Testis (tissue), 3 donors: ENCODE measurements around the gene TRIM14. TPM values are rescaled to one million over a fixed set of nuclear protein-coding genes. Genes with fewer than 3 reads are reported as not detected.

Source experiments
- DNase-seq: peaks from one replicate; pipeline ENCODE4 v3.0.0-alpha.2; 2019
- H3K27ac ChIP-seq, 2 donors: fragments of 200-600 bp; sonication (generic); one replicate each; pipeline ENCODE4 v1.5.1; 2019
- H3K27me3 ChIP-seq: fragments of 200-600 bp; sonication (generic); one replicate; pipeline ENCODE4 v1.5.1; 2019
- H3K36me3 ChIP-seq: fragments of 200-600 bp; sonication (generic); one replicate; pipeline ENCODE4 v1.5.1; 2017; ENCODE audit warnings: low read depth; ENCODE audit errors: missing control alignments
- H3K4me1 ChIP-seq: fragments of 200-600 bp; sonication (generic); one replicate; pipeline ENCODE4 v1.5.1; 2019
- H3K4me3 ChIP-seq, 2 donors: fragments of 200-600 bp; sonication (generic); one replicate each; pipeline ENCODE4 v1.5.1; 2017 to 2019
- H3K9me3 ChIP-seq: fragments of 200-600 bp; sonication (generic); one replicate; pipeline ENCODE4 v1.5.1; 2017
- CTCF ChIP-seq, 3 experiments: fragments of 450-650 bp in 2 of 3; fragments of 200-600 bp in 1 of 3; sonication (generic) in 1 of 3; IDR thresholded peaks; one replicate each; pipeline ENCODE4 v1.5.1; 2016 to 2019; ENCODE audit warnings: antibody characterized with exemption in 3 of 3, mild to moderate bottlenecking in 2 of 3, moderate library complexity in 1 of 3
- POLR2A ChIP-seq: fragments of 450-650 bp; IDR thresholded peaks from one replicate; pipeline ENCODE4 v1.6.1; 2017; ENCODE audit warnings: antibody characterized with exemption, mild to moderate bottlenecking, moderate library complexity
- WGBS, 2 donors: methylation state at CpG; one replicate each; pipeline ENCODE4 v1.1.5; 2018; 5-methylcytosine and 5-hydroxymethylcytosine counted together
- intact Hi-C: fragments of 100-400 bp; cut with DNase I; formaldehyde crosslinking; loops from one replicate; pipeline ENCODE4 v1.15.1; 2023; ENCODE audit warnings: low total_unique reads
- polyA plus RNA-seq: library from polyadenylated mRNA; stranded (reverse); fragments of 350-450 nt; fragmentation: Illumina TruSeq; extraction: RNeasy Lipid Tissue Mini Kit (QIAGEN cat#74804); gene quantifications from one replicate; pipeline ENCODE4 v1.2.3, GENCODE V29; 2014; ENCODE audit warnings: low read depth, low replicate concordance; ENCODE audit not compliant: insufficient read depth
- total RNA-seq, 2 donors: library from RNA; depleted of rRNA; stranded (reverse); fragments of >200 nt; gene quantifications; one replicate each; pipeline ENCODE4 v1.2.3, GENCODE V29; 2016

Gene TRIM14
- total and polyA plus RNA-seq, 3 donors from 2014 or later, result 17.3 to 21.3 (median 19.6) TPM

- H3K36me3 ChIP-seq, result no peaks in the 10 kb centered on the region
- intact Hi-C loops, result no loop called here
- no peak for DNase-seq
- no peak overlapping the region for H3K4me3 ChIP-seq
- no peaks in the 10 kb centered on the region for H3K27me3 ChIP-seq
- no peaks in the 10 kb centered on the region for H3K9me3 ChIP-seq
- H3K4me1 ChIP-seq, result peaks cover 2% of the 10 kb centered on the region
- no peak overlapping the region for H3K27ac ChIP-seq
- TF ChIP-seq CTCF (IDR thresholded peaks at IDR 0.05) (no peak), POLR2A (no peak)
- WGBS, 2 donors, result 92 to 93% methylated on average over 2 of the region's 2 CpGs
Measured at GRCh38 chr9:98154678-98155077, 35.7 kb upstream of the TRIM14 start.

- intact Hi-C loops, result no loop called here
- no peak for TF ChIP-seq POLR2A
- Histone ChIP-seq H3K4me1 (no peaks in the 10 kb centered on the region), H3K4me3 (no peak overlapping the region), H3K9me3 (no peaks in the 10 kb centered on the region), H3K27ac (no peak overlapping the region), H3K36me3 (no peaks in the 10 kb centered on the region), H3K27me3 (no peaks in the 10 kb centered on the region)
- DNase-seq, result no peak
Measured at GRCh38 chr9:98152526-98152925, 33.5 kb upstream of the TRIM14 start.

- TF ChIP-seq POLR2A (no peak), CTCF (IDR thresholded peaks at IDR 0.05) (no peak)
- no peak for DNase-seq
- H3K9me3 ChIP-seq, result no peaks in the 10 kb centered on the region
- WGBS, 2 donors, result 83 to 84% methylated on average over 3 of the region's 3 CpGs
- H3K4me1 ChIP-seq, result no peaks in the 10 kb centered on the region
- intact Hi-C loops, result no loop called here
- H3K36me3 ChIP-seq, result no peaks in the 10 kb centered on the region
- H3K4me3 ChIP-seq, result no peak overlapping the region
- no peaks in the 10 kb centered on the region for H3K27me3 ChIP-seq
- H3K27ac ChIP-seq, result no peak overlapping the region
Measured at GRCh38 chr9:98150721-98151120, 31.7 kb upstream of the TRIM14 start.

GRCh38 chr9:98150164-98150563, 31.1 kb upstream of the TRIM14 start:
- intact Hi-C loops, result no loop called here
- Histone ChIP-seq H3K9me3 (no peaks in the 10 kb centered on the region), H3K4me3 (no peak overlapping the region), H3K27ac (no peak overlapping the region), H3K4me1 (no peaks in the 10 kb centered on the region), H3K36me3 (no peaks in the 10 kb centered on the region), H3K27me3 (no peaks in the 10 kb centered on the region)
- DNase-seq, result no peak
- 79 to 84% methylated on average over 6 to 7 of the region's 7 CpGs for WGBS, 2 donors
- TF ChIP-seq POLR2A (no peak), CTCF (IDR thresholded peaks at IDR 0.05) (no peak)

- intact Hi-C loops, result no loop called here
- TF ChIP-seq CTCF (IDR thresholded peaks at IDR 0.05), result no peak
- no peak for TF ChIP-seq POLR2A
- no peaks in the 10 kb centered on the region for H3K9me3 ChIP-seq
- H3K4me1 ChIP-seq, result no peaks in the 10 kb centered on the region
- no peak overlapping the region for H3K27ac ChIP-seq
- H3K27me3 ChIP-seq, result no peaks in the 10 kb centered on the region
- DNase-seq, result no peak
- 52 to 71% methylated on average over 3 of the region's 3 CpGs for WGBS, 2 donors
- H3K36me3 ChIP-seq, result no peaks in the 10 kb centered on the region
- H3K4me3 ChIP-seq, result no peak overlapping the region
Measured at GRCh38 chr9:98149422-98149821, 30.4 kb upstream of the TRIM14 start.
